Measurements from ENCODE around the gene MTM1. TPM values are rescaled to one million over a fixed set of nuclear protein-coding genes. Genes with fewer than 3 reads are reported as not detected.

The MTM1 gene
- total and polyA plus RNA-seq, 9 of the 15 experiments (the other 6 are each of a cell fraction or from before 2014, with no cell fraction given), result 5.6 to 13.3 (median 9.5) TPM

- FAIRE-seq (no peak), ATAC-seq (no peak), DNase-seq (ENCODE audit: extremely low read depth in 1 of 4, low spot score in 3 of 4) (no peak)
- H3K27me3 ChIP-seq (ENCODE audit: control insufficient read depth in 2 of 2, insufficient read depth in 2 of 2, low read length in 2 of 2), result no peaks in the 10 kb centered on the region; a peak in 2 of 5 replicates
- WGBS (ENCODE audit: insufficient coverage, low coverage, missing lambda C conversion rate), result 2% methylated on average over 6 of the region's 6 CpGs
- no peak overlapping the region for H3K27ac ChIP-seq (ENCODE audit: extremely low read depth, low read depth, low read length)
- no peaks in the 10 kb centered on the region for H3K36me3 ChIP-seq (ENCODE audit: control insufficient read depth, insufficient read depth, low read length)
- no TSS peak for BruUV-seq (replicated peaks)
- H3K4me2 ChIP-seq (ENCODE audit: insufficient read depth, low read length), result no peak overlapping the region
- H2AFZ ChIP-seq (ENCODE audit: low read depth, low read length), result no peak overlapping the region
- no peaks in the 10 kb centered on the region for H4K20me1 ChIP-seq (replicated peaks; ENCODE audit: control insufficient read depth, insufficient read depth, low read length)
- in situ Hi-C loops (cut with MboI), result no loop called here
- H3K79me2 ChIP-seq (ENCODE audit: control insufficient read depth, insufficient read depth, low read length), result no peaks in the 10 kb centered on the region
- H3K9ac ChIP-seq (ENCODE audit: insufficient read depth in 1 of 2, low read depth in 2 of 2, low read length in 2 of 2), result no peak overlapping the region
- H3K9me1 ChIP-seq (ENCODE audit: control insufficient read depth, insufficient read depth, low read length), result no peaks in the 10 kb centered on the region
- no peaks in the 10 kb centered on the region for H3K9me3 ChIP-seq (replicated peaks; ENCODE audit: control insufficient read depth, insufficient read depth, low read depth, low read length)
- ChIA-PET POLR2A (no interaction called here), CTCF (ENCODE audit: low intra/inter-chr PET ratio) (no interaction called here)
- H3K4me3 ChIP-seq, result no peak overlapping the region
- intact Hi-C loops (cut with micrococcal nuclease), result no loop called here
- no peaks in the 10 kb centered on the region for H3K4me1 ChIP-seq (replicated peaks in 1 of 2; ENCODE audit: control insufficient read depth in 2 of 2, insufficient read depth in 2 of 2, low read length in 2 of 2)
- TF ChIP-seq MXD1 (CRISPR knock-in tag; IDR thresholded peaks at IDR 0.05; ENCODE audit: borderline replicate concordance, poor library complexity, severe bottlenecking) (no peak), REST (IDR thresholded peaks at IDR 0.05; ENCODE audit: borderline replicate concordance) (no peak), REST (CRISPR knock-in tag; IDR thresholded peaks at IDR 0.05; ENCODE audit: low read depth) (no peak), ZBTB1 (CRISPR knock-in tag; IDR thresholded peaks at IDR 0.05; ENCODE audit: borderline replicate concordance, low read depth) (no peak), RBM15 (IDR thresholded peaks at IDR 0.05; ENCODE audit: insufficient read depth, low read length) (no peak), NKRF (IDR thresholded peaks at IDR 0.05; ENCODE audit: borderline replicate concordance) (no peak), BRD4 (IDR thresholded peaks at IDR 0.05) (no peak), SNRNP70 (optimal IDR thresholded peaks at IDR 0.05; ENCODE audit: low read depth, low read length) (no peak), ZNF121 (CRISPR knock-in tag; conservative IDR thresholded peaks at IDR 0.05) (no peak), FOXK2 (conservative IDR thresholded peaks at IDR 0.05 in 1 of 2, IDR thresholded peaks at IDR 0.05 in 1 of 2; ENCODE audit: low read depth in 2 of 2) (no peak), FOXK1 (CRISPR knock-in tag; IDR thresholded peaks at IDR 0.05; ENCODE audit: borderline replicate concordance) (no peak), MAFF (IDR thresholded peaks at IDR 0.05; ENCODE audit: low read length) (no peak)
Measured at GRCh38 chrX:150537851-150538250, 30.6 kb upstream of the MTM1 start.
